ENCODE measurements around the gene PALMD. TPM values are rescaled to one million over a fixed set of nuclear protein-coding genes. Genes with fewer than 3 reads are reported as not detected.

Gene PALMD
- total and polyA plus RNA-seq, 2 experiments from 2014 or later, result 14.0 to 18.5 TPM

DNA sequence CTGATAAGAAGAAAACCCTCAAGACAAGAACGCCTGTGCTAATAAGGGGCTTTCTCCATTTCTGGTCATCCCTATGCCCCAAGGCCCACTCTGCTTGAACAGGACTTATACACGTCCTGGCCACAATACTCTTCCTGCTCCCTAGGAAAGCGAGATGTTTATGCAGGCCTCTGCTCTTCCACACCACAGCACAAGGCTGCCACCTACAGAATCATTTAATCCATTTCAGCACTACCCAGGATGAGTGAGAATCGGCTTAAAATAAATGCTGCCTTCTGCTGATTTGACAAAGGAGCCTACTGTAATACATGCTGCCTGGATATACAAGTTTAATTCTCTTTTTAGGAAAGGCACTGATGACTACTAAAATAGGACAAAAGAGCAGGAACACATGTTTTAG, 91.1 kb downstream of the PALMD start:
- Histone ChIP-seq H3K9me2 (replicated peaks; ENCODE audit: insufficient read depth) (no peaks in the 10 kb centered on the region), H3K4me2 (no peak overlapping the region), H3K9me3 (ENCODE audit: low read depth) (no peaks in the 10 kb centered on the region), H3K4me1 (ENCODE audit: insufficient read depth) (no peaks in the 10 kb centered on the region), H3K27me3 (no peaks in the 10 kb centered on the region), H3K79me2 (no peaks in the 10 kb centered on the region), H3K36me3 (replicated peaks; ENCODE audit: insufficient read depth, low read depth) (no peaks in the 10 kb centered on the region), H4K20me1 (ENCODE audit: insufficient read depth, poor library complexity, severe bottlenecking) (no peaks in the 10 kb centered on the region), H3K4me3 (no peak overlapping the region), H2AFZ (no peak overlapping the region), H3K27ac (no peak overlapping the region)
- TF ChIP-seq, protein P1, sequence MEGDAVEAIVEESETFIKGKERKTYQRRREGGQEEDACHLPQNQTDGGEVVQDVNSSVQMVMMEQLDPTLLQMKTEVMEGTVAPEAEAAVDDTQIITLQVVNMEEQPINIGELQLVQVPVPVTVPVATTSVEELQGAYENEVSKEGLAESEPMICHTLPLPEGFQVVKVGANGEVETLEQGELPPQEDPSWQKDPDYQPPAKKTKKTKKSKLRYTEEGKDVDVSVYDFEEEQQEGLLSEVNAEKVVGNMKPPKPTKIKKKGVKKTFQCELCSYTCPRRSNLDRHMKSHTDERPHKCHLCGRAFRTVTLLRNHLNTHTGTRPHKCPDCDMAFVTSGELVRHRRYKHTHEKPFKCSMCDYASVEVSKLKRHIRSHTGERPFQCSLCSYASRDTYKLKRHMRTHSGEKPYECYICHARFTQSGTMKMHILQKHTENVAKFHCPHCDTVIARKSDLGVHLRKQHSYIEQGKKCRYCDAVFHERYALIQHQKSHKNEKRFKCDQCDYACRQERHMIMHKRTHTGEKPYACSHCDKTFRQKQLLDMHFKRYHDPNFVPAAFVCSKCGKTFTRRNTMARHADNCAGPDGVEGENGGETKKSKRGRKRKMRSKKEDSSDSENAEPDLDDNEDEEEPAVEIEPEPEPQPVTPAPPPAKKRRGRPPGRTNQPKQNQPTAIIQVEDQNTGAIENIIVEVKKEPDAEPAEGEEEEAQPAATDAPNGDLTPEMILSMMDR (IDR thresholded peaks at IDR 0.05; ENCODE audit: poor library complexity), result peak; percentile 45
- TF ChIP-seq EZH2 (IDR thresholded peaks at IDR 0.05; ENCODE audit: borderline replicate concordance), result no peak
- no peak for TF ChIP-seq EZH2phosphoT487 (IDR thresholded peaks at IDR 0.05; ENCODE audit: low read depth, severe bottlenecking, unreplicated experiment)
- peak; percentile 42 for DNase-seq (ENCODE audit: low spot score)
- WGBS (ENCODE audit: low lambda C conversion rate, missing lambda C conversion rate), result 25% methylated on average over 4 of the region's 4 CpGs

DNA sequence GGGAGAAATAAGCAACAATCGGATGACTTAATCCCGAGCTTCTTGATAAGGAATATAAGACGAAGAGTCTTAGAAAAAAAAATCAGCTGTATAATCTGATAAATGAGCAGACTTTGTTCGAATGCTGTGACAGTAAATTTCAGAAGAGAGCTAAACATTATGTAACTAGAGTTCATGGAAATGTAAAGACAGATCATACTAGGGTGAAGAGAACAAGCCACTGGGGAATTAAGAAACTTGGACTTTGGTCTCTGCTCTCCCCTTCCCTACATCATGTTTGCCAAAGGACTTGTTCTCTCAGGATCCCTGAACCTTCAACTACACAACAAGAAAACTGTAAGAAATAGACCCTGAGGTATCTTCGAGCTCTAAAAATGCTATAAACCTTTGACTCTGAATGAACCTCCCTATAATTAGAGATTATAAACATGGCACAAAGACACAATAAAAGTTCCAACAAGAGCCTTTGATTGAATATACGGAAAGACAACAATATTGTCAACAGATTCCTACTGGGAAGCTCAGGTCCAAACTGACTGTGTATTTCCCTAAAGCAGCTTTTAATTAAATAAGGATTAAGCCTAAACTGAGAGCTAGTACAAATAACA, 93.0 kb downstream of the PALMD start:
- Histone ChIP-seq H3K9me2 (replicated peaks; ENCODE audit: insufficient read depth) (no peaks in the 10 kb centered on the region), H3K79me2 (no peaks in the 10 kb centered on the region), H3K27me3 (no peaks in the 10 kb centered on the region), H3K36me3 (replicated peaks; ENCODE audit: insufficient read depth, low read depth) (no peaks in the 10 kb centered on the region), H3K9me3 (ENCODE audit: low read depth) (no peaks in the 10 kb centered on the region), H2AFZ (no peak overlapping the region), H3K4me1 (ENCODE audit: insufficient read depth) (no peaks in the 10 kb centered on the region), H4K20me1 (ENCODE audit: insufficient read depth, poor library complexity, severe bottlenecking) (no peaks in the 10 kb centered on the region), H3K27ac (peak overlapping the region; percentile 42), H3K4me3 (no peak overlapping the region), H3K4me2 (peak overlapping the region; percentile 22)
- WGBS (ENCODE audit: low lambda C conversion rate, missing lambda C conversion rate), result 44% methylated on average over 6 of the region's 6 CpGs
- TF ChIP-seq EZH2 (IDR thresholded peaks at IDR 0.05; ENCODE audit: borderline replicate concordance) (no peak), EZH2phosphoT487 (IDR thresholded peaks at IDR 0.05; ENCODE audit: low read depth, severe bottlenecking, unreplicated experiment) (no peak)
- TF ChIP-seq, protein P1 (IDR thresholded peaks at IDR 0.05; ENCODE audit: poor library complexity), result no peak
- peak; percentile 52 for DNase-seq (ENCODE audit: low spot score)

DNA sequence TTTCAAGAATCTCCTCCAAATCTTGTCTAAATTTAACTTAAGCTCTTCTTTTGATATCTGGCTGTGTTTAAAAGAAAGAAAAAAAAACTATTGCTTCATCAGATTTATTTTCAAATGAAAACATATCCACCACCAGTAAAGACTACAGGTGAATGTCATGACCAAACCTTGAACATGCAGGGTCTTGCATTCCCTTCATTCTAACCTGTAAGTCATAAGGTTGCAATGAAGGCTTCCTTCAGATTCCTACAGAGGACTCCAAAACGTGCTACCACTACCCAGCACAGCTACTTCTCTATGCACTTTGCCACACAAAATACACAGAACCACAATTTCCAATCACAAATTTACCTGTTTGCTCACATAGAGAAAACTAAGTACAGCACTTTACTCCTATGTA, 94.2 kb downstream of the PALMD start:
- WGBS (ENCODE audit: low lambda C conversion rate, missing lambda C conversion rate), result 83% methylated on average over 1 of the region's 1 CpG
- H3K36me3 ChIP-seq (replicated peaks; ENCODE audit: insufficient read depth, low read depth), result no peaks in the 10 kb centered on the region
- DNase-seq (ENCODE audit: low spot score), result no peak

More for the DNA sequence above, 94.2 kb downstream of the PALMD start:
- Histone ChIP-seq H3K9me2 (replicated peaks; ENCODE audit: insufficient read depth) (no peaks in the 10 kb centered on the region), H3K4me1 (ENCODE audit: insufficient read depth) (no peaks in the 10 kb centered on the region), H3K27me3 (no peaks in the 10 kb centered on the region), H3K9me3 (ENCODE audit: low read depth) (no peaks in the 10 kb centered on the region), H4K20me1 (ENCODE audit: insufficient read depth, poor library complexity, severe bottlenecking) (no peaks in the 10 kb centered on the region), H3K27ac (no peak overlapping the region), H3K4me3 (no peak overlapping the region), H2AFZ (no peak overlapping the region), H3K79me2 (no peaks in the 10 kb centered on the region), H3K4me2 (no peak overlapping the region)
- TF ChIP-seq EZH2phosphoT487 (IDR thresholded peaks at IDR 0.05; ENCODE audit: low read depth, severe bottlenecking, unreplicated experiment) (no peak), EZH2 (IDR thresholded peaks at IDR 0.05; ENCODE audit: borderline replicate concordance) (no peak)
- TF ChIP-seq, protein P1 (IDR thresholded peaks at IDR 0.05; ENCODE audit: poor library complexity), result no peak

Other genes with a start within 250 kb of the PALMD start
- gene FRRS1, start 120.5 kb downstream of the PALMD start, total RNA-seq, result 26.8 and 31.3 TPM in 2 replicates
- 1.0 and 1.5 TPM in 2 replicates for gene FRRS1, start 120.5 kb downstream of the PALMD start, polyA plus RNA-seq
- gene AGL, start 204.2 kb downstream of the PALMD start, total RNA-seq, result 30.3 and 34.2 TPM in 2 replicates
- 9.2 and 9.3 TPM in 2 replicates for gene AGL, start 204.2 kb downstream of the PALMD start, polyA plus RNA-seq

Data from hepatocyte (in vitro differentiated cells).